CD4-positive, alpha-beta T cell treated with Interleukin-4 for 4 hours (primary cell): Measurements from ENCODE around the gene CRYGN.
A peak's percentile ranks its signal among the peaks of the same experiment; 100 is the strongest.

Experiments used
- DNase-seq: peaks from one replicate; pipeline ENCODE4 v3.0.0-alpha.2; 2020

CRYGN gene

GRCh38 chr7:151459726-151460473 lies 20.0 kb upstream of the CRYGN start:
- no peak for DNase-seq

- DNase-seq = no peak
These were observed 17.6 kb upstream of the CRYGN start for GRCh38 chr7:151457534-151457933.

- no peak for DNase-seq
These were observed 16.8 kb upstream of the CRYGN start for GRCh38 chr7:151456782-151457181.

DNA sequence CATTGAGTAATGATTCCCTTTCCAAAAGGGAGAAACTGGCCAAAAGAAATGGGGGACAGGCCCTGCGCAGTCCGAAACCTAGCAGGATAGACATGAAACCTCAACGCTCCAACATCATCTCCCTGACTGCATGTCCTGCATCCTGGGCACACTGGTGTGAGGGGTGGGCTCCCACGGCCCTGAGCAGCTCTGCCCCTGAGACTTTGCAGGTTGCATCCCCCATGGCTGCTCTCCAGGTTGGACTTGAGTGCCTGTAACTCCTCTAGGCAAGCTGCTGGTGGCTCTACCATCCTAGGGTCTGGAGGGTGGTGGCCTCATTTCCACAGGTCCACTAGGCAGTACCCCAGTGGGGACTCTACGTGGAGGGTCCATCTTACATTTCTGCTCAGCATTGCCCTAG lies 16.3 kb upstream of the CRYGN start:
- DNase-seq = no peak

DNA sequence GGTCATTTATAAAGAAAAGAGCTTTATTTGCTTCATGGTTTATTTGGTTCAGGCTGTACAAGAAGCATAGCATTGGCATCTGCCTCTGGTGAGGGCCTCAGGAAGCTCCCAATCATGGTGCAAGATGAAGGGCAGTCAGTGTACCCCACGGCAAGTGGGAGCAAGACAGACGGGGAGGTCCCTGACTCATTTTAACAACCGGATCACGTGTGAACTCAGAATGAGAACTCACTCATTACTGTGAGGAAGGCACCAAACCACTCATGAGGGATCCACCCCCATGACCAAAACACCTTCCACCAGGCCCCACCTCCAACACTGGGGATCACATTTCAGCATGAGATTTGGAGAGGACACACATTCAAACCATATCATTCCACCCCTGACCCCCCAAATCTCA lies 15.7 kb upstream of the CRYGN start:
- DNase-seq = no peak

GRCh38 chr7:151454932-151455530 lies 15.1 kb upstream of the CRYGN start:
- no peak for DNase-seq

DNA sequence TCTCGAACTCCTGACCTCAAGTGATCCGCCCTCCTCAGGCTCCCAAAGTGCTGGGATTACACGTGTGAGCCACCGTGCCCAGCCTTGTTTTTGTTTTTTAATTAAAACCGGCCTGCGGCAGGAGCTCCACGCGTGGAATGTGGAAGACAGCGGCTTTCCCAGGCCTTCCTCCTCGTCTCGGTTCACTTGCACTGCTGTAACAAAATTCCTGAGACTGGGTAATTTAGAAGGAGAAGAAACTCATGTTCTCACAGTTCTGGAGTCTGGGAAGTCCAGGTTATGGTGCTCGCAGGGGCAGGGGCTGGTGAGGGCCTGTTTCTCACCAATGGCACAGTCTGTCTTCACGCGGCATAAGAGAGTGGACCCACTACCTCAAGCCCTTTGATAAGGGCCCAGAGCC lies 14.4 kb upstream of the CRYGN start:
- DNase-seq = no peak

DNA sequence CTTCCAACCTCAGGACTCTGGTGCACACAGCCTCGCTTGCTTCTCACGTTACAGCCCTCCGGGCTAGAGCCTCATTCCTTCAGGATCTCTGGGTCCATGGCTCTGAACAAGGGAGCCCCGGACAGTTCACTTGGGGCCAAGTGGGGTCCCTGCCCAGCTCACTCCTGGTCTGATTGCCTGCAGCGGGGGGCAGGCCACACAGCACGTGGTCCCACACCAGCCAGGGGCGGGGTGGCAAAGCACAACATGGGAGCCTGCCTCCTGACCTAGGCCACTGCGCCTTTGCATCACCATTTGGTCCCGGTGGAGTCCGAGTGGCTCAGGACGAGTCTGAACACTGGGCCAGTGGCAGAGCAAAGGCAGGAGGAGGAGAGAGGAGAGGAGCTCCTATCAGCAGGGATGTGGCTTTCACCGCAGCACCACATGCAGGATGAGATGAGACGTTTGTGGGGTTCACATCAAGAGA lies 13.4 kb upstream of the CRYGN start:
- no peak for DNase-seq

- no peak for DNase-seq
These were observed 12.9 kb upstream of the CRYGN start for GRCh38 chr7:151452680-151453325.

GRCh38 chr7:151451626-151452571 lies 12.0 kb upstream of the CRYGN start:
- DNase-seq = no peak

- no peak for DNase-seq
These were observed 11.2 kb upstream of the CRYGN start for GRCh38 chr7:151451156-151451555.

- DNase-seq = no peak
These were observed 10.0 kb upstream of the CRYGN start for GRCh38 chr7:151449990-151450389.

- peak; percentile 78 for DNase-seq
These were observed 8.6 kb upstream of the CRYGN start for GRCh38 chr7:151448261-151449252.

DNA sequence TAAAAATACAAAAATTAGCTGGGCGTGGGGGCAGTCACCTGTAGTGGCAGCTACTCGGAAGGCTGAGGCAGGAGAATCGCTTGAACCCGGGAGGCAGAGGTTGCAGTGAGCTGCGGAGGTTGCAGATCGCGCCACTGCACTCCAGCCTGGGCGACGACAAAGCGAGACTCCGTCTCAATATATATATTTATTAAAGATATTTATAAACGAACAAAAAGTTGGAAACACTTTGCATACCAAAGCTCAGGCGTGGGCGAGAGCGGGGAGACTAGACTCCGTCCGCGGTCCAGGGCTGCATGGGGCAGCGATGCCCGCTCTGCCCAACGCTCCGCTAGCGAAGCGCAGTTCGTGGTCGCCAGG lies 7.9 kb upstream of the CRYGN start:
- DNase-seq = no peak

DNA sequence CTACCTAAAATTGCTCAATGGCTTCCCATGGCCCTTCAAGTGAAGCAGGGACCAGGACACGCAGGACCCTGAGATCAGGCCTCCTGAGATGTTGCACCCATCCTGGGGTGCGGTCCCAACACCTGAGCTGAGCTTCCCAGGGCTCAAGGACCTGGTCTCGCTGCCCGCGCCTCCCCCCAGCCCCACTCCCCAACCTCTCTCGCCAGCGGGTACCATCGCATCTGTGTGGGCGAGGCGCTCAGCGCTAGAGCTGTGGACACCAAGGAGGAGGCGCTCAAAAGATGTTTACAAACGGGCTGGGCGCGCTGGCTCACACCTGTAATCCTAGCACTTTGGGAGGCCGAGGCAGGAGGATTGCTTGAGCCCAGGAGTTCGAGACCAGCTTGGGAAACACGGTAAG lies 7.4 kb upstream of the CRYGN start:
- no peak for DNase-seq

DNA sequence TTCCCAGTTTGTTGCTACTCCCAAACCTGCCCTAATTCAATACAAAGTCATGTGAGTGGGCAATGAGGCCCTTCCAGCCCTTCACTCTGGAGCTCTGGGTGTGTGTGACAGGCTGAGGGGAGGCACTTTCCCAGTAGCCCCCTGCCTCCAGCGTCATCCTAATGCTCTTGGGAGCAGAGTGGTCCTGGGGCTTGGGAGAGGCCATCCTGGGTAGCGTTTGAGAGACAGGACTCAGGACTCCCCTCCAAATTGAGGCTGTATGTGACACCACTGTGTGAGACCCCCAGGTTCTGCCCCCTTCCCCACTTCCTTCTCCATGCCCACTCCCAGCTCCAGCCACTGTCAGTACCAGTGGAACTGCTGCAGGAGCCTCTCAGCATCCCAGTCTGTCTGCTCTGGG lies 6.5 kb upstream of the CRYGN start:
- no peak for DNase-seq

- DNase-seq = peak; percentile 7
These were observed 4.7 kb upstream of the CRYGN start for GRCh38 chr7:151444632-151445031.

DNA sequence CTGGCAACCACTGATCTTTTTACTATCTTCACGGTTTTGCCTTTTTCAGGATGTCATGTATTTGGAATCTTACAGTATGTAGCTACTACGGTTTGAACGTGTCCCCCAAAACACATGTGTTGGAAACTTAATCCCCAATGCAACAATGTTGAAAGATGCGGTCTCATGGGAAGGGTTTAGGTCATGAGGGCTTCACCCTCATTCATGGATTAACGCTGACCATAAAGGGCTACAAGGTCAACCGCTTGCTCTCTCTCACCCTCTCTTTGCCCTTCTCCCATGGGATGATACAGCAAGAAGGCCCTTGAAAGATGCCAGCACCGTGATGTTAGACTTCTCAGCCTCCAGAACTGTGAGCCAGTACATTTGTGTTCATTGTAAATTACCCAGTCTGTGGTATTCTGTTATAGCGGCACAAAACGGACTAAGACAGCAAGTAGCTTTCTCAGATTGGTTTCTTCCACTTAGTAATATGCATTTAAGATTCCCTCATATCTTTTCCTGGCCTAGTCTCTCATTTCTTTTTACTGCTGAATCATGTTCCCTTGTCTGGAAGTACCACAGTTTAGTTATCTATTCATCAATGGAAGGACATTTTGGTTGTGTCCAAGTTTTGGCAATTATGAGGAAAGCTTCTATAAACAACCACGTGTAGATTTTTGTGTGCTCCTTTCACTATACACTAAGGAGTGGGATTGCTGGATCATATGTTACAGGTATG lies 3.0 kb upstream of the CRYGN start:
- no peak for DNase-seq

GRCh38 chr7:151440799-151441445 lies 981 bp upstream of the CRYGN start:
- no peak for DNase-seq

GRCh38 chr7:151438864-151439601 lies 908 bp downstream of the CRYGN start:
- no peak for DNase-seq
